HCT116 (cell line): Measurements from ENCODE around the gene FAH.

Experiments
- EZH2 ChIP-seq: fragments of 200-600 bp; sonication (generic); IDR thresholded peaks from 2 replicates; pipeline ENCODE4 v1.6.1; 2017; ENCODE audit warnings: antibody characterized with exemption, mixed run types
- EZH2phosphoT487 ChIP-seq: fragments of 200-600 bp; IDR thresholded peaks from 2 replicates; pipeline ENCODE4 v1.6.1; 2018; ENCODE audit warnings: antibody characterized with exemption, borderline replicate concordance
- JUND ChIP-seq: IDR thresholded peaks from 2 replicates; pipeline ENCODE4 v1.6.1; 2012
- POLR2A ChIP-seq: IDR thresholded peaks from 2 replicates; pipeline ENCODE4 v1.7.0; 2011; ENCODE audit warnings: borderline replicate concordance; ENCODE audit not compliant: insufficient read depth, insufficient read length; ENCODE audit errors: extremely low read depth
- POLR2AphosphoS5 ChIP-seq: IDR thresholded peaks from 2 replicates; pipeline ENCODE4 v1.6.1; 2011; ENCODE audit warnings: mild to moderate bottlenecking, low read depth, low read length, moderate library complexity
- RAD21 ChIP-seq: IDR thresholded peaks from 2 replicates; pipeline ENCODE4 v1.6.1; 2012; ENCODE audit warnings: low read depth, mild to moderate bottlenecking
- SRF ChIP-seq: IDR thresholded peaks from 2 replicates; pipeline ENCODE4 v1.6.1; 2012; ENCODE audit warnings: low read depth
- TCF7L2 ChIP-seq: IDR thresholded peaks from 2 replicates; pipeline ENCODE4 v1.7.0; 2011; ENCODE audit warnings: borderline replicate concordance, inconsistent platforms; ENCODE audit not compliant: insufficient read depth, insufficient read length; ENCODE audit errors: extremely low read depth
- TF ChIP-seq, protein P1 (sequence below), 3 experiments: fragments of 200-600 bp in 1 of 3; sonication (generic) in 1 of 3; IDR thresholded peaks in 2 of 3; conservative IDR thresholded peaks in 1 of 3; 2 replicates each; pipeline ENCODE4 v1.5.1; 2012 to 2017; ENCODE audit warnings: low read depth in 2 of 3, low read length in 2 of 3, antibody characterized with exemption in 1 of 3, borderline replicate concordance in 1 of 3, control low read depth in 1 of 3, mild to moderate bottlenecking in 1 of 3, mixed read lengths in 1 of 3, mixed run types in 1 of 3, moderate library complexity in 1 of 3; ENCODE audit not compliant: insufficient read depth in 1 of 3
- TF ChIP-seq, protein P2 (sequence below): IDR thresholded peaks from 2 replicates; pipeline ENCODE4 v1.6.1; 2012
- TF ChIP-seq, protein P3 (sequence below): IDR thresholded peaks from 2 replicates; pipeline ENCODE4 v1.6.1; 2012; ENCODE audit warnings: low read depth
- TF ChIP-seq, protein P4 (sequence below): IDR thresholded peaks from 2 replicates; pipeline ENCODE4 v1.6.1; 2012

DNA sequence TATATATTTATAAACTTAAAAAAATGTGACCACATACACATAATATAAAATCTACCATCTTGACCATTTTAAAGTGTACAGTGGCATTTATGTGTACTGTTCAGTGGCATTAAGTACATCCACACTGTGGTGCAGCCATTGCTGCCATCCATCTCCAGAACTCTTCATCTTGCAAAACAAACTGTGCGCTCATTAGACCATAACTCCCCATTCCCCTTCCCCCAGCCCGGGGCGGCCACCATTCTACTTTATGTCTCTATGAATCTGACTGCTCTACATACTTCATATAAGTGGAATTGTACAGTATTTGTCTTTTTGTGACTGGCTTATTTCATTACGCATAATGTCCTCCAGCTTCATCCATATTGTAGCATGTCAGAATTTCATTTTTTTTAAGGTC lies 51.4 kb downstream of the FAH start:
- TF ChIP-seq, protein P1, sequence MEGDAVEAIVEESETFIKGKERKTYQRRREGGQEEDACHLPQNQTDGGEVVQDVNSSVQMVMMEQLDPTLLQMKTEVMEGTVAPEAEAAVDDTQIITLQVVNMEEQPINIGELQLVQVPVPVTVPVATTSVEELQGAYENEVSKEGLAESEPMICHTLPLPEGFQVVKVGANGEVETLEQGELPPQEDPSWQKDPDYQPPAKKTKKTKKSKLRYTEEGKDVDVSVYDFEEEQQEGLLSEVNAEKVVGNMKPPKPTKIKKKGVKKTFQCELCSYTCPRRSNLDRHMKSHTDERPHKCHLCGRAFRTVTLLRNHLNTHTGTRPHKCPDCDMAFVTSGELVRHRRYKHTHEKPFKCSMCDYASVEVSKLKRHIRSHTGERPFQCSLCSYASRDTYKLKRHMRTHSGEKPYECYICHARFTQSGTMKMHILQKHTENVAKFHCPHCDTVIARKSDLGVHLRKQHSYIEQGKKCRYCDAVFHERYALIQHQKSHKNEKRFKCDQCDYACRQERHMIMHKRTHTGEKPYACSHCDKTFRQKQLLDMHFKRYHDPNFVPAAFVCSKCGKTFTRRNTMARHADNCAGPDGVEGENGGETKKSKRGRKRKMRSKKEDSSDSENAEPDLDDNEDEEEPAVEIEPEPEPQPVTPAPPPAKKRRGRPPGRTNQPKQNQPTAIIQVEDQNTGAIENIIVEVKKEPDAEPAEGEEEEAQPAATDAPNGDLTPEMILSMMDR (IDR thresholded peaks at IDR 0.05 in 2 of 3, conservative IDR thresholded peaks at IDR 0.05 in 1 of 3; ENCODE audit: borderline replicate concordance in 1 of 3, insufficient read depth in 1 of 3, low read depth in 2 of 3, low read length in 2 of 3): no peak
- TF ChIP-seq, protein P2, sequence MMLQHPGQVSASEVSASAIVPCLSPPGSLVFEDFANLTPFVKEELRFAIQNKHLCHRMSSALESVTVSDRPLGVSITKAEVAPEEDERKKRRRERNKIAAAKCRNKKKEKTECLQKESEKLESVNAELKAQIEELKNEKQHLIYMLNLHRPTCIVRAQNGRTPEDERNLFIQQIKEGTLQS: no peak
- no peak for TF ChIP-seq POLR2A
- no peak for TF ChIP-seq TCF7L2
- no peak for TF ChIP-seq EZH2
- TF ChIP-seq POLR2AphosphoS5: no peak
- TF ChIP-seq SRF: no peak
- TF ChIP-seq, protein P3, sequence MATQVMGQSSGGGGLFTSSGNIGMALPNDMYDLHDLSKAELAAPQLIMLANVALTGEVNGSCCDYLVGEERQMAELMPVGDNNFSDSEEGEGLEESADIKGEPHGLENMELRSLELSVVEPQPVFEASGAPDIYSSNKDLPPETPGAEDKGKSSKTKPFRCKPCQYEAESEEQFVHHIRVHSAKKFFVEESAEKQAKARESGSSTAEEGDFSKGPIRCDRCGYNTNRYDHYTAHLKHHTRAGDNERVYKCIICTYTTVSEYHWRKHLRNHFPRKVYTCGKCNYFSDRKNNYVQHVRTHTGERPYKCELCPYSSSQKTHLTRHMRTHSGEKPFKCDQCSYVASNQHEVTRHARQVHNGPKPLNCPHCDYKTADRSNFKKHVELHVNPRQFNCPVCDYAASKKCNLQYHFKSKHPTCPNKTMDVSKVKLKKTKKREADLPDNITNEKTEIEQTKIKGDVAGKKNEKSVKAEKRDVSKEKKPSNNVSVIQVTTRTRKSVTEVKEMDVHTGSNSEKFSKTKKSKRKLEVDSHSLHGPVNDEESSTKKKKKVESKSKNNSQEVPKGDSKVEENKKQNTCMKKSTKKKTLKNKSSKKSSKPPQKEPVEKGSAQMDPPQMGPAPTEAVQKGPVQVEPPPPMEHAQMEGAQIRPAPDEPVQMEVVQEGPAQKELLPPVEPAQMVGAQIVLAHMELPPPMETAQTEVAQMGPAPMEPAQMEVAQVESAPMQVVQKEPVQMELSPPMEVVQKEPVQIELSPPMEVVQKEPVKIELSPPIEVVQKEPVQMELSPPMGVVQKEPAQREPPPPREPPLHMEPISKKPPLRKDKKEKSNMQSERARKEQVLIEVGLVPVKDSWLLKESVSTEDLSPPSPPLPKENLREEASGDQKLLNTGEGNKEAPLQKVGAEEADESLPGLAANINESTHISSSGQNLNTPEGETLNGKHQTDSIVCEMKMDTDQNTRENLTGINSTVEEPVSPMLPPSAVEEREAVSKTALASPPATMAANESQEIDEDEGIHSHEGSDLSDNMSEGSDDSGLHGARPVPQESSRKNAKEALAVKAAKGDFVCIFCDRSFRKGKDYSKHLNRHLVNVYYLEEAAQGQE: no peak
- no peak for TF ChIP-seq EZH2phosphoT487
- TF ChIP-seq, protein P4, sequence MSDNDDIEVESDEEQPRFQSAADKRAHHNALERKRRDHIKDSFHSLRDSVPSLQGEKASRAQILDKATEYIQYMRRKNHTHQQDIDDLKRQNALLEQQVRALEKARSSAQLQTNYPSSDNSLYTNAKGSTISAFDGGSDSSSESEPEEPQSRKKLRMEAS: no peak
- TF ChIP-seq RAD21: no peak
- TF ChIP-seq JUND: no peak
